Heart right ventricle (tissue), 16 donors: ENCODE measurements around the gene ATG2A. TPM values are rescaled to one million over a fixed set of nuclear protein-coding genes. Genes with fewer than 3 reads are reported as not detected.

Experiments
- ATAC-seq, 8 donors: fragments of 200-7000 bp; cut with Tn5 transposase; one replicate each; pipeline ENCODE4 v1.9.1; 2020; ENCODE audit warnings: mild to moderate bottlenecking in 8 of 8, moderate library complexity in 8 of 8, moderate number of reproducible peaks in 1 of 8
- DNase-seq, 2 donors: peaks; one replicate each; pipeline ENCODE4 v3.0.0-alpha.2; 2020
- H3K27ac ChIP-seq, 10 donors: fragments of 200-600 bp; sonication (generic) in 2 of 10; one replicate each; pipeline versions ENCODE4 v1.5.0 to v1.8.0; 2020 to 2022; ENCODE audit warnings: mild to moderate bottlenecking in 3 of 10
- H3K27me3 ChIP-seq, 7 donors: fragments of 200-600 bp; one replicate each; pipeline ENCODE4 v1.8.0; 2021 to 2022; ENCODE audit warnings: mild to moderate bottlenecking in 2 of 7
- H3K36me3 ChIP-seq, 9 donors: fragments of 200-600 bp; sonication (generic) in 1 of 9; one replicate each; pipeline versions ENCODE4 v1.5.0 to v1.8.0; 2020 to 2022; ENCODE audit warnings: mild to moderate bottlenecking in 2 of 9
- H3K4me1 ChIP-seq, 9 donors: fragments of 200-600 bp; sonication (generic) in 1 of 9; one replicate each; pipeline versions ENCODE4 v1.5.0 to v1.8.0; 2020 to 2022; ENCODE audit warnings: mild to moderate bottlenecking in 4 of 9
- H3K4me3 ChIP-seq, 10 donors: fragments of 200-600 bp; sonication (generic) in 2 of 10; one replicate each; pipeline versions ENCODE4 v1.5.0 to v1.8.0; 2020 to 2022; ENCODE audit warnings: mild to moderate bottlenecking in 7 of 10, moderate library complexity in 2 of 10
- H3K9me3 ChIP-seq, 11 donors: fragments of 200-600 bp in 10 of 11; sonication (generic) in 2 of 11; one replicate each; pipeline versions ENCODE4 v1.5.0 to v1.8.0; 2013 to 2022; ENCODE audit warnings: mild to moderate bottlenecking in 2 of 11, control low read depth in 1 of 11, moderate library complexity in 1 of 11
- WGBS, 2 donors: extraction: QIAGEN DNeasy Blood & Tissue Kit; methylation state at CpG; one replicate each; pipeline ENCODE4 v1.1.7; 2013; ENCODE audit warnings: inconsistent platforms in 1 of 2; 5-methylcytosine and 5-hydroxymethylcytosine counted together
- intact Hi-C, 10 donors: fragments of 100-400 bp; cut with DNase I; formaldehyde crosslinking; loops; one replicate each; pipeline versions ENCODE4 v1.11.1 to v1.14.2; 2022
- polyA plus RNA-seq, 2 donors: library from polyadenylated mRNA; stranded (reverse); fragments of 200-250 nt; gene quantifications; one replicate each; pipeline ENCODE4 v1.2.3, GENCODE V29; 2013
- total RNA-seq, 10 donors: library from RNA; stranded (reverse); fragmentation: NEBNext Ultra II Directional in 3 of 10; extraction: Animal tissue kit (Norgen Biotek cat#: 25700) in 3 of 10; gene quantifications; one replicate each; pipeline versions ENCODE4 v1.2.1 to v1.2.4, GENCODE V29; 2021 to 2023
- TF ChIP-seq, protein P1 (sequence below), 9 donors: fragments of 200-600 bp; sonication (generic) in 2 of 9; IDR thresholded peaks; one replicate each; pipeline versions ENCODE4 v1.5.0 to v1.8.0; 2021 to 2022; ENCODE audit warnings: antibody characterized with exemption in 9 of 9, mild to moderate bottlenecking in 5 of 9, moderate library complexity in 1 of 9
- donor health status: Arrhythmogenic right ventricular cardiomyopathy.
- donor health status: ischemic (EF 13 %, LVEDD 7.1; RV severe dilation, severe dysfunction).
- donor health status: healthy with polysubstance abuse.
- donor health status: DM: no; HTN: yes; CAD: no.
- donor health status: DM: no; HTN: no; CAD: no.
- donor health status: ischemic (EF 25% LVEDD 6.9; RV normal size, moderate dysfunction).
- donor health status: ischemic (EF 25% LVEDD 5.7; RV mildly dilated, moderate dysfunction).
- donor health status: healthy.
- donor health status: DM: yes; HTN: yes; CAD: no.
- donor health status: Ischemic cardiomyopathy.
- donor health status: ischemic (EF 35%, LVEDD 5.7; RV mildly dilated, moderate dysfunction).
- donor health status: nonischemic (EF 11% LVEDD 7.7; RV severe dilation, severe dysfunction).
- donor health status: DM: yes; HTN: yes; CAD: no.
- donor health status: PGD.
- donor health status: ischemic (EF 29% LVEDD 5.4; RV normal size, mild dysfunction).
- donor health status: nonischemic (EF 23%, LVEDD 6.1; RV moderate dilation, normal function).

Gene ATG2A
- total and polyA plus RNA-seq, 12 donors: 12.4 to 18.6 (median 16.0) TPM

DNA sequence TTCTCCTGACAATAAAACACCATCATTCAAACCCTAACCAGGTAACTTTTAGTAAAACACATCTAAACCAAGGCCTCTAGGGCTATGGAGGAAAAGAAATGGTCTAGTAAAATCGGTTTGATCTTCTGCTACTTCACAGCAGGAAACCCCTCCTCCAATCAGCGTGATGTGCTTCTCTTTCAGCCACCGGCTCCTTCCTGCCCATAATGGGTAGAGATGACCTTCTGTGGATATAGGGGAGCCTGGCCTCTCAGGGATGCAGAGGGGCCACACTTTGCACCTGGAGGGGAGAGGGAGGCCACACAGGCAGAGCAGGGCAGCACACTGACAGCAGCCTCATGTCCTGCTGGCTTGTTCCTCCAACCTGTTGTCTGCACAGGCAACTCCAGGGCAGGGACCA is 45.5 kb downstream of the ATG2A start:
- Histone ChIP-seq H3K27ac (peak overlapping the region in 9 of 10 donors; percentile 68 to 96 (median 86)), H3K4me1 (peaks cover 53 to 99% (median 91%) of the 10 kb centered on the region in 9 donors), H3K9me3 (no peaks in the 10 kb centered on the region), H3K4me3 (peak overlapping the region in 8 of 10 donors; percentile 9 to 44 (median 33)), H3K27me3 (no peaks in the 10 kb centered on the region), H3K36me3 (peaks cover 3 to 88% (median 10%) of the 10 kb centered on the region in 9 donors)
- TF ChIP-seq, protein P1, sequence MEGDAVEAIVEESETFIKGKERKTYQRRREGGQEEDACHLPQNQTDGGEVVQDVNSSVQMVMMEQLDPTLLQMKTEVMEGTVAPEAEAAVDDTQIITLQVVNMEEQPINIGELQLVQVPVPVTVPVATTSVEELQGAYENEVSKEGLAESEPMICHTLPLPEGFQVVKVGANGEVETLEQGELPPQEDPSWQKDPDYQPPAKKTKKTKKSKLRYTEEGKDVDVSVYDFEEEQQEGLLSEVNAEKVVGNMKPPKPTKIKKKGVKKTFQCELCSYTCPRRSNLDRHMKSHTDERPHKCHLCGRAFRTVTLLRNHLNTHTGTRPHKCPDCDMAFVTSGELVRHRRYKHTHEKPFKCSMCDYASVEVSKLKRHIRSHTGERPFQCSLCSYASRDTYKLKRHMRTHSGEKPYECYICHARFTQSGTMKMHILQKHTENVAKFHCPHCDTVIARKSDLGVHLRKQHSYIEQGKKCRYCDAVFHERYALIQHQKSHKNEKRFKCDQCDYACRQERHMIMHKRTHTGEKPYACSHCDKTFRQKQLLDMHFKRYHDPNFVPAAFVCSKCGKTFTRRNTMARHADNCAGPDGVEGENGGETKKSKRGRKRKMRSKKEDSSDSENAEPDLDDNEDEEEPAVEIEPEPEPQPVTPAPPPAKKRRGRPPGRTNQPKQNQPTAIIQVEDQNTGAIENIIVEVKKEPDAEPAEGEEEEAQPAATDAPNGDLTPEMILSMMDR (IDR thresholded peaks at IDR 0.05): no peak
- intact Hi-C loops: no loop called here
- DNase-seq (no peak), ATAC-seq (no peak)
- WGBS, 2 donors: 41 to 49% methylated on average over 3 of the region's 3 CpGs

DNA sequence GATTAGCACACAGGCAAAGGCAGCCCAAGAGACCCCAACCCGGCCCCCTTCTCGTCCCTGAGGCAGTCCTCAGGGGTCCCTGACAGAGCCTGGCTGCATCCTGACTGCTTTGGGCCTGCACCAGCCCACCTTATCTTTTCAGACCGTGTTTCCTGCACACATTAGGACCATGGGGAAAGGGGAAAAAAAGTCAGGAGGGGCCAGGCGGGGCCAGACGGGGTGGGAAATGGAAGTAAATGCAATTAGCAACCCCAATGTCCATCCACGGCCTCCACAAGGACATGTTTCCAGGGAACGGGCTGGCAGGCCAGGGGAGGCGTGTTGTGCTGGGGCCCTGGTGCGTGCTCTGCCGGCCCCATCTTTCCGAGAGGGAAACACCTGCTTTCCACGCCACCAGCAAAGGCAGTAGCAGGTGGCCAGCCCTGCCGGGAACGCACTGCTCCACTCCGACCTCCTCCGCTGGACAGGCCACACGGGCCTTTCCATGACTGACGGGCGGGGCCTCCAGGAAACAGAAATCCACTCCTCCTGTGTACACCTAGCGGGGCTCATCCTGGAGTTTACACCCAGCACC is 46.0 kb downstream of the ATG2A start:
- H3K36me3 ChIP-seq: peaks cover 3 to 92% (median 10%) of the 10 kb centered on the region in 9 donors
- peak overlapping the region in 9 of 10 donors; percentile 14 to 44 (median 32) for H3K4me3 ChIP-seq
- H3K4me1 ChIP-seq: peaks cover 53 to 98% (median 91%) of the 10 kb centered on the region in 9 donors
- ATAC-seq (peak in 3 of 8 donors; percentile 5 to 18 (median 5)), DNase-seq (no peak)
- intact Hi-C loops: no loop called here
- peak overlapping the region; percentile 57 to 96 (median 86) for H3K27ac ChIP-seq
- no peaks in the 10 kb centered on the region for H3K9me3 ChIP-seq
- 38 to 43% methylated on average over 20 of the region's 20 CpGs for WGBS, 2 donors
- TF ChIP-seq, protein P1 (IDR thresholded peaks at IDR 0.05): no peak
- H3K27me3 ChIP-seq: no peaks in the 10 kb centered on the region

DNA sequence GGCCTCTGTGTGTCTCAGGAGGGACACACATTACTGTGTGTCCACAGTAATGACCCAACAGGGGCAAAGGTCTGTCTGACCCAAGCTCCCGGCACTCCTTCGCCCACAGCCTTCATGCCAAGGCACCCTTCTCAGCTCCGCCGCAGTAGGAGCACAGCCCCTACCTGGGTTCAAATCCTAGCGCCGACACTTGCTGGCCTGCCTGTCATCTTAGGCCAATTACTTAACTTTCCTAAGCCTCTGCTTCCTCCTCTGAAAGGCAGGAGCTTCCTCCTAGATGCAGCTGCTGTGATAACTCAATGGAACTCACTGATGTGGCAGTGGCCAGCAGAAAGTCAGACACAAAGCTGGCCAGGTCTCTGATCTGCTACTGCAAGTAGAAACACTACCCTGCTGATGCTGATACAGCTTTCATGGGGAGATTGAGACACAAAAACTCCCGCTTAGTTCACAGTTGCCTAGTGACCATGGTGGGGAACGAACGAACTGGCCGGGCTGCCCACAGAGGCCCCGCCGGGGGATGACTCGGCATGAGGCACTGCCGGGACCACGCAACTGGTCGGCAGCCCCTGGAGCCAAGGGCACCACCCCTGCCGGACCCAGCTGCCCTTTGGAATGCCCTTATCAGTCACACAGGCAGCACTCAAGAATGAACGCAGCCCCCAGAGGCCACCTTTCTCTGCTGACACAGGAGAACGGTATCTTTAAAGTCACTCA is 46.7 kb downstream of the ATG2A start:
- Histone ChIP-seq H3K27ac (peak overlapping the region; percentile 57 to 96 (median 86)), H3K4me1 (peaks cover 54 to 98% (median 91%) of the 10 kb centered on the region in 9 donors), H3K9me3 (no peaks in the 10 kb centered on the region), H3K4me3 (peak overlapping the region in 9 of 10 donors; percentile 14 to 44 (median 32)), H3K36me3 (peaks cover 3 to 89% (median 10%) of the 10 kb centered on the region in 9 donors), H3K27me3 (no peaks in the 10 kb centered on the region)
- intact Hi-C loops: no loop called here
- peak in 1 of 2 donors; percentile 69 for DNase-seq
- TF ChIP-seq, protein P1 (IDR thresholded peaks at IDR 0.05): no peak
- WGBS, 2 donors: 20 to 30% methylated on average over 19 of the region's 19 CpGs
- ATAC-seq: peak; percentile 25 to 79 (median 38)

DNA sequence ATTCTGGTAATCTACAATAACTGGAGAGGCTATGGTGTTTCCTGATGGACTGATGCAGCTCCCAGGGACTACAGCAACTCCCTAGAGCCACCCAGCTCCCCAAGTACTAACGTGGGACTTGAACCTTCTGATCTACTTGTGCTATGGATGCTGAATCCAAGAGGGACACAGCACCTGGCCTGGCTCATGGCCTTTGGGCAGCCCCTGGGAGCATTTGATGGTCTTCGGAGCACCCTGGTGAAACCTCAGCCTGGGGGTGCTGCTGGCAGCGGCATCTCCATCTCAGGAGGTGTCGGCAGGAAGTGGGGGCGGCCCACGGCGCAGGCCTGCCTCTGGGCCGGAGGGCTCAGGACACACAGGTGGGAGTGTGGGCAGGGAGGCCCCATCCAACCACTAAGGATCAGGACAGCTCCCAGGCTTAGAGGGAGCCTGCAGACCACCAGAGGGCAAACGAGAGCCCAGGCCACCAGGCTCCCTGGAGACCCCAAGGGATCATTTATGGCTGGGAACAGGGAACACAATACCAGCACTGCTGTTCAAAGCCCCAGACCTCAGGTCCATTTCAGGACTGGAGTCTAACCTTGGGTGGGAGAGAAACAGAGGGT is 47.3 kb downstream of the ATG2A start:
- 43 to 46% methylated on average over 9 of the region's 9 CpGs for WGBS, 2 donors
- Histone ChIP-seq H3K27ac (peak overlapping the region; percentile 57 to 96 (median 86)), H3K9me3 (no peaks in the 10 kb centered on the region), H3K4me3 (peak overlapping the region in 6 of 10 donors; percentile 21 to 44 (median 34)), H3K36me3 (peaks cover 3 to 82% (median 10%) of the 10 kb centered on the region in 9 donors), H3K4me1 (peaks cover 54 to 98% (median 91%) of the 10 kb centered on the region in 9 donors), H3K27me3 (no peaks in the 10 kb centered on the region)
- intact Hi-C loops: no loop called here
- ATAC-seq (peak in 7 of 8 donors; percentile 17 to 45 (median 28)), DNase-seq (no peak)
- TF ChIP-seq, protein P1 (IDR thresholded peaks at IDR 0.05): peak; percentile 25 to 61 (median 41)
